HG03025 (cell line): ENCODE results near the gene JAK1.
"Not testable (repeated sequence)": the region's sequence is repeated elsewhere in the genome, so short reads cannot be mapped to it uniquely, and the experiment has no call there.

Source experiments
- ATAC-seq: cut with Tn5 transposase; IDR thresholded peaks from one replicate; pipeline ENCODE4 v1.9.1; 2021; ENCODE audit warnings: mild to moderate bottlenecking, moderate library complexity; ENCODE audit not compliant: unreplicated experiment, low FRiP score

JAK1 gene

GRCh38 chr1:64925594-64925993 is 40.8 kb downstream of the JAK1 start:
- ATAC-seq: no peak

- ATAC-seq: no peak
Observed at GRCh38 chr1:64923294-64923718, 43.0 kb downstream of the JAK1 start.

- ATAC-seq: no peak
Observed at GRCh38 chr1:64922336-64922735, 44.0 kb downstream of the JAK1 start.

GRCh38 chr1:64921771-64922170 is 44.6 kb downstream of the JAK1 start:
- ATAC-seq: no peak

- ATAC-seq: no peak
Observed at GRCh38 chr1:64920941-64921589, 45.3 kb downstream of the JAK1 start.

- ATAC-seq: not testable (repeated sequence)
Observed at GRCh38 chr1:64919120-64919519, 47.2 kb downstream of the JAK1 start.

GRCh38 chr1:64917907-64918306 is 48.4 kb downstream of the JAK1 start:
- ATAC-seq: no peak

GRCh38 chr1:64917328-64917861 is 49.0 kb downstream of the JAK1 start:
- no peak for ATAC-seq

- no peak for ATAC-seq
Observed at GRCh38 chr1:64915381-64916274, 50.7 kb downstream of the JAK1 start.

- no peak for ATAC-seq
Observed at GRCh38 chr1:64913361-64914015, 52.9 kb downstream of the JAK1 start.

GRCh38 chr1:64912191-64912590 is 54.2 kb downstream of the JAK1 start:
- ATAC-seq: no peak

- ATAC-seq: no peak
Observed at GRCh38 chr1:64911326-64911725, 55.0 kb downstream of the JAK1 start.

- no peak for ATAC-seq
Observed at GRCh38 chr1:64909031-64909430, 57.3 kb downstream of the JAK1 start.

- no peak for ATAC-seq
Observed at GRCh38 chr1:64908575-64908974, 57.8 kb downstream of the JAK1 start.

- no peak for ATAC-seq
Observed at GRCh38 chr1:64906447-64906846, 59.9 kb downstream of the JAK1 start.

- no peak for ATAC-seq
Observed at GRCh38 chr1:64903593-64903992, 62.8 kb downstream of the JAK1 start.

- ATAC-seq: no peak
Observed at GRCh38 chr1:64901663-64902062, 64.7 kb downstream of the JAK1 start.

GRCh38 chr1:64900916-64901315 is 65.4 kb downstream of the JAK1 start:
- ATAC-seq: no peak

- peak; percentile 56 for ATAC-seq
Observed at GRCh38 chr1:64898107-64898861, 68.1 kb downstream of the JAK1 start.

GRCh38 chr1:64896551-64896950 is 69.8 kb downstream of the JAK1 start:
- no peak for ATAC-seq
